Cardiac muscle cell (in vitro differentiated cells and primary cell): ENCODE results near the gene AVPR1B. TPM values are rescaled to one million over a fixed set of nuclear protein-coding genes. Genes with fewer than 3 reads are reported as not detected.
"Not testable (repeated sequence)": the region's sequence is repeated elsewhere in the genome, so short reads cannot be mapped to it uniquely, and the experiment has no call there.

Source experiments
- DNase-seq, 2 donors: peaks; one replicate each; pipeline versions ENCODE4 v3.0.0 to v3.0.0-alpha.2; 2010 to 2017; ENCODE audit warnings: low read depth in 1 of 2, low spot score in 1 of 2
- H3K27ac ChIP-seq: fragments of 200-600 bp; sonication (generic); 2 replicates; pipeline ENCODE4 v1.5.1; 2016
- H3K27me3 ChIP-seq: fragments of 200-600 bp; sonication (generic); 2 replicates; pipeline ENCODE4 v1.6.0; 2016; ENCODE audit warnings: control low read depth
- H3K36me3 ChIP-seq: fragments of 200-600 bp; sonication (generic); 2 replicates; pipeline ENCODE4 v1.5.1; 2016; ENCODE audit warnings: control low read depth
- H3K4me1 ChIP-seq: fragments of 200-600 bp; sonication (generic); 2 replicates; pipeline ENCODE4 v1.8.1; 2017; ENCODE audit warnings: low read depth, mild to moderate bottlenecking, mixed run types
- H3K4me3 ChIP-seq: fragments of 200-600 bp; sonication (generic); 2 replicates; pipeline ENCODE4 v1.5.1; 2016; ENCODE audit warnings: mild to moderate bottlenecking
- H3K9me3 ChIP-seq: fragments of 200-600 bp; sonication (generic); 2 replicates; pipeline ENCODE4 v1.5.1; 2017; ENCODE audit warnings: low read depth, mild to moderate bottlenecking, control low read depth
- CTCF ChIP-seq: IDR thresholded peaks from 2 replicates; pipeline ENCODE4 v1.5.1; 2012; ENCODE audit warnings: low read depth, mild to moderate bottlenecking, low read length
- polyA plus RNA-seq: library from polyadenylated mRNA; unstranded; fragments of >200 nt; fragmentation: Nextera tagmentation; extraction: Ambion mirVana; gene quantifications from 2 replicates; pipeline ENCODE4 v1.2.1, GENCODE V29; 2016
- total RNA-seq: library from RNA; depleted of rRNA; stranded (reverse); fragments of >200 nt; gene quantifications from 2 replicates; pipeline ENCODE4 v1.2.3, GENCODE V29; 2016

The AVPR1B gene
- total and polyA plus RNA-seq, 2 experiments from 2014 or later = 0.10 to 2.3 TPM

- no peak overlapping the region for H3K4me3 ChIP-seq
- no peak for TF ChIP-seq CTCF
- peak in 1 of 2 donors; percentile 81 for DNase-seq
- no peaks in the 10 kb centered on the region for H3K27me3 ChIP-seq
- peak overlapping the region; percentile 99 for H3K27ac ChIP-seq
- H3K9me3 ChIP-seq = no peaks in the 10 kb centered on the region
- H3K36me3 ChIP-seq = no peaks in the 10 kb centered on the region
- H3K4me1 ChIP-seq = peaks cover 55% of the 10 kb centered on the region
These were observed 49.5 kb downstream of the AVPR1B start for GRCh38 chr1:206067486-206068227.

GRCh38 chr1:206066479-206067171, 50.6 kb downstream of the AVPR1B start:
- H3K27ac ChIP-seq = peak overlapping the region; percentile 99
- DNase-seq = peak in 1 of 2 donors; percentile 68
- no peaks in the 10 kb centered on the region for H3K9me3 ChIP-seq
- no peaks in the 10 kb centered on the region for H3K27me3 ChIP-seq
- H3K36me3 ChIP-seq = no peaks in the 10 kb centered on the region
- H3K4me1 ChIP-seq = peaks cover 55% of the 10 kb centered on the region
- no peak for TF ChIP-seq CTCF
- no peak overlapping the region for H3K4me3 ChIP-seq

GRCh38 chr1:206065547-206066145, 51.5 kb downstream of the AVPR1B start:
- H3K4me1 ChIP-seq = peaks cover 55% of the 10 kb centered on the region
- no peaks in the 10 kb centered on the region for H3K9me3 ChIP-seq
- H3K27me3 ChIP-seq = no peaks in the 10 kb centered on the region
- no peak for TF ChIP-seq CTCF
- peak overlapping the region; percentile 99 for H3K27ac ChIP-seq
- DNase-seq = no peak
- no peak overlapping the region for H3K4me3 ChIP-seq
- H3K36me3 ChIP-seq = no peaks in the 10 kb centered on the region

- H3K9me3 ChIP-seq, H3K36me3 ChIP-seq, H3K27me3 ChIP-seq, H3K27ac ChIP-seq, DNase-seq, H3K4me3 ChIP-seq: not testable (repeated sequence)
- H3K4me1 ChIP-seq = peaks cover 45% of the 10 kb centered on the region
These were observed 52.7 kb downstream of the AVPR1B start for GRCh38 chr1:206064501-206064900.

DNA sequence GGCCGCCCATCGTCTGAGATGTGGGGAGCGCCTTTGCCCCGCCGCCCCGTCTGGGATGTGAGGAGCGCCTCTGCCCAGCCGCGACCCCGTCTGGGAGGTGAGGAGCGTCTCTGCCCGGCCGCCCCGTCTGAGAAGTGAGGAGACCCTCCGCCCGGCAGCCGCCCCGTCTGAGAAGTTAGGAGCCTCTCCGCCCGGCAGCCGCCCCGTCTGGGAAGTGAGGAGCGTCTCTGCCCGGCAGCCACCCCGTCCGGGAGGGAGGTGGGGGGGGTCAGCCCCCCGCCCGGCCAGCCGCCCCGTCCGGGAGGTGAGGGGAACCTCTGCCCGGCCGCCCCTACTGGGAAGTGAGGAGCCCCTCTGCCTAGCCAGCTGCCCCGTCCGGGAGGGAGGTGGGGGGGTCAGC, 53.2 kb downstream of the AVPR1B start:
- H3K4me3 ChIP-seq, H3K27me3 ChIP-seq, H3K27ac ChIP-seq, H3K36me3 ChIP-seq, DNase-seq, H3K9me3 ChIP-seq: not testable (repeated sequence)
- peaks cover 40% of the 10 kb centered on the region for H3K4me1 ChIP-seq

DNA sequence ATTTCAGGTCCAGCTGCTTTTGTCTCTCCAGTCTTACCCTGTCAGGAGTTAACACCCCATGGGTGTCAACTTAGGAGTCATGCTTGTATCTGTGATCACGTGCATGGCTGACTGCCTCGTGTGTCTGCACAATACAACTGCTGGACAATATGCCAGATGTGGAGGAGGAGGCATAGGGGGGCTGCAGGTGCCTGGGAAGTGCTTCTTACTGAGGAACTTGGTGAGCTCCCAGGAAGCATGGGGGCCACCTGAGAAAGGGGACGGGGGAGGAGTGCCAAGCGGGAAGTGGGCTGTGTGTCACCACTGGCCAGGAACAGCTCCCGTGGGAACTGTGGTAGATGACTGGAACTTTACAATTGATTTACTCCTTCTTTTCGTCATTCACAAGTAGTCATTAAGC, 54.7 kb downstream of the AVPR1B start:
- H3K36me3 ChIP-seq = no peaks in the 10 kb centered on the region
- DNase-seq = no peak
- H3K4me1 ChIP-seq = peaks cover 25% of the 10 kb centered on the region
- no peak overlapping the region for H3K27ac ChIP-seq
- TF ChIP-seq CTCF = no peak
- H3K9me3 ChIP-seq = no peaks in the 10 kb centered on the region
- no peaks in the 10 kb centered on the region for H3K27me3 ChIP-seq
- H3K4me3 ChIP-seq = no peak overlapping the region
